H1 (cell line): Measurements from ENCODE around the gene EIPR1. TPM values are rescaled to one million over a fixed set of nuclear protein-coding genes. Genes with fewer than 3 reads are reported as not detected.

Experiments
- CTCF ChIA-PET: fragments of 300-600 bp; sonication (Branson Sonifier 250); formaldehyde crosslinking; loops from one replicate; lab custom pipeline; 2021; ENCODE audit not compliant: partially characterized antibody; lab: Charles Lee
- POLR2A ChIA-PET: fragments of 300-600 bp; sonication (Branson Sonifier 250); formaldehyde crosslinking; loops from one replicate; lab custom pipeline; 2021; ENCODE audit warnings: inconsistent platforms; ENCODE audit not compliant: partially characterized antibody; lab: Charles Lee
- DNase-seq, 2 experiments: peaks; one replicate each; pipeline versions ENCODE4 v3.0.0 to v3.0.0-alpha.2; 2010 to 2022; ENCODE audit warnings: low spot score in 2 of 2, low read depth in 1 of 2, mixed read lengths in 1 of 2
- FAIRE-seq: peaks from 2 replicates; lab custom pipeline; 2011; peaks lifted over from hg19 to GRCh38; lab: Jason Lieb, UNC
- H2AFZ ChIP-seq: 2 replicates; pipeline ENCODE4 v1.8.1; 2012; ENCODE audit warnings: low read length, inconsistent platforms
- H2AK5ac ChIP-seq: 2 replicates; pipeline ENCODE4 v1.6.1; 2013; ENCODE audit warnings: low read depth, low read length
- H2BK120ac ChIP-seq: replicated peaks from 2 replicates; pipeline ENCODE3; 2013; ENCODE audit warnings: low read depth, low read length, inconsistent platforms
- H2BK12ac ChIP-seq: 2 replicates; pipeline ENCODE4 v1.6.1; 2013; ENCODE audit warnings: low read depth, low read length
- H2BK15ac ChIP-seq: 2 replicates; pipeline ENCODE4 v1.6.1; 2013; ENCODE audit warnings: low read length
- H2BK20ac ChIP-seq: 2 replicates; pipeline ENCODE4 v1.6.1; 2013; ENCODE audit warnings: low read length
- H2BK5ac ChIP-seq: 2 replicates; pipeline ENCODE4 v1.6.1; 2013; ENCODE audit warnings: low read depth, low read length
- H3K14ac ChIP-seq: 2 replicates; pipeline ENCODE4 v1.6.1; 2013; ENCODE audit warnings: inconsistent platforms; ENCODE audit not compliant: insufficient read length
- H3K18ac ChIP-seq: 2 replicates; pipeline ENCODE4 v1.6.1; 2013; ENCODE audit warnings: low read length; ENCODE audit errors: extremely low read depth
- H3K23ac ChIP-seq: 2 replicates; pipeline ENCODE4 v1.6.1; 2013; ENCODE audit warnings: inconsistent platforms; ENCODE audit not compliant: insufficient read length
- H3K23me2 ChIP-seq: 2 replicates; pipeline ENCODE4 v1.6.1; 2013; ENCODE audit warnings: low read depth, low read length
- H3K27ac ChIP-seq: 2 replicates; pipeline ENCODE4 v1.6.1; 2011; ENCODE audit warnings: low read depth, low read length, inconsistent platforms
- H3K27me3 ChIP-seq, 4 experiments: replicated peaks in 1 of 4; 1 replicate in 1 of 4; 2 replicates in 3 of 4; pipeline versions ENCODE4 v1.6.1 to v1.8.1; 2011 to 2013; ENCODE audit warnings: low read length in 3 of 4, mild to moderate bottlenecking in 3 of 4, inconsistent platforms in 2 of 4, mixed read lengths in 2 of 4, moderate library complexity in 1 of 4; ENCODE audit not compliant: control insufficient read depth in 3 of 4, insufficient read depth in 3 of 4; ENCODE audit errors: extremely low read depth in 1 of 4
- H3K36me3 ChIP-seq, 4 experiments: 2 replicates each; pipeline versions ENCODE4 v1.6.1 to v1.8.1; 2011 to 2013; ENCODE audit warnings: mild to moderate bottlenecking in 4 of 4, low read length in 3 of 4, moderate library complexity in 2 of 4, control low read depth in 1 of 4, inconsistent platforms in 1 of 4; ENCODE audit not compliant: insufficient read depth in 4 of 4, control insufficient read depth in 2 of 4
- H3K4ac ChIP-seq: replicated peaks from 2 replicates; pipeline ENCODE3; 2013; ENCODE audit warnings: low read length, low read depth, mixed read lengths, inconsistent platforms; ENCODE audit not compliant: insufficient read length
- H3K4me1 ChIP-seq, 4 experiments: replicated peaks in 1 of 4; 1 replicate in 1 of 4; 2 replicates in 3 of 4; pipeline versions ENCODE4 v1.6.1 to v1.8.1; 2011 to 2013; ENCODE audit warnings: low read length in 3 of 4, inconsistent platforms in 2 of 4, mixed read lengths in 1 of 4; ENCODE audit not compliant: insufficient read depth in 4 of 4, control insufficient read depth in 3 of 4
- H3K4me2 ChIP-seq, 2 experiments: 2 replicates each; pipeline versions ENCODE4 v1.6.1 to v1.8.1; 2011 to 2013; ENCODE audit warnings: low read depth in 2 of 2, low read length in 2 of 2, control low read depth in 1 of 2, inconsistent platforms in 1 of 2, mild to moderate bottlenecking in 1 of 2; ENCODE audit not compliant: insufficient read depth in 1 of 2
- H3K4me3 ChIP-seq, 4 experiments: fragments of 200-600, 300-600 bp in 1 of 4; sonication (generic), shearing (Covaris generic), sonication (Bioruptor Twin) in 1 of 4; 2 replicates each; pipeline versions ENCODE4 v1.5.1 to v1.8.1; 2011 to 2016; ENCODE audit warnings: low read length in 4 of 4, low read depth in 3 of 4, control low read depth in 2 of 4, inconsistent platforms in 2 of 4, mild to moderate bottlenecking in 2 of 4, mixed read lengths in 1 of 4, moderate library complexity in 1 of 4; ENCODE audit not compliant: insufficient read depth in 2 of 4; ENCODE audit errors: extremely low read depth in 1 of 4
- H3K56ac ChIP-seq: replicated peaks from 2 replicates; pipeline ENCODE3; 2013; ENCODE audit warnings: low read depth, mild to moderate bottlenecking, mixed read lengths, low read length, inconsistent platforms; ENCODE audit not compliant: insufficient read length
- H3K79me1 ChIP-seq: 2 replicates; pipeline ENCODE4 v1.6.1; 2013; ENCODE audit warnings: low read depth, low read length, control low read depth
- H3K79me2 ChIP-seq, 2 experiments: 2 replicates each; pipeline versions ENCODE4 v1.6.1 to v1.8.1; 2012 to 2013; ENCODE audit warnings: low read length in 2 of 2, mild to moderate bottlenecking in 2 of 2, inconsistent platforms in 1 of 2; ENCODE audit not compliant: insufficient read depth in 2 of 2, control insufficient read depth in 1 of 2
- H3K9ac ChIP-seq, 4 experiments: replicated peaks in 1 of 4; 1 replicate in 1 of 4; 2 replicates in 3 of 4; pipeline versions ENCODE4 v1.6.1 to v1.8.1; 2011 to 2013; ENCODE audit warnings: low read depth in 3 of 4, low read length in 3 of 4, control low read depth in 2 of 4, mild to moderate bottlenecking in 2 of 4, moderate library complexity in 2 of 4, inconsistent platforms in 1 of 4; ENCODE audit errors: extremely low read depth in 1 of 4
- H3K9me3 ChIP-seq, 2 experiments: 2 replicates each; pipeline versions ENCODE4 v1.6.1 to v1.8.1; 2012 to 2013; ENCODE audit warnings: mild to moderate bottlenecking in 2 of 2, moderate library complexity in 2 of 2, control low read depth in 1 of 2, inconsistent platforms in 1 of 2, low read depth in 1 of 2, low read length in 1 of 2, mixed read lengths in 1 of 2; ENCODE audit not compliant: insufficient read depth in 2 of 2
- H4K20me1 ChIP-seq, 2 experiments: replicated peaks in 1 of 2; 2 replicates each; pipeline versions ENCODE3 to v1.8.1; 2011 to 2013; ENCODE audit warnings: inconsistent platforms in 2 of 2, low read length in 2 of 2, mild to moderate bottlenecking in 1 of 2; ENCODE audit not compliant: insufficient read depth in 2 of 2, control insufficient read depth in 1 of 2
- H4K5ac ChIP-seq: 2 replicates; pipeline ENCODE4 v1.6.1; 2013; ENCODE audit warnings: low read length, low read depth, mixed read lengths, inconsistent platforms; ENCODE audit not compliant: insufficient read length
- H4K8ac ChIP-seq: 2 replicates; pipeline ENCODE4 v1.8.0; 2013; ENCODE audit warnings: mild to moderate bottlenecking, moderate library complexity, low read length, inconsistent platforms; ENCODE audit not compliant: insufficient read depth; ENCODE audit errors: extremely low read depth
- H4K91ac ChIP-seq: replicated peaks from 2 replicates; pipeline ENCODE3; 2013; ENCODE audit warnings: low read length, mixed read lengths, inconsistent platforms; ENCODE audit not compliant: insufficient read length
- ATF2 ChIP-seq: IDR thresholded peaks from 2 replicates; pipeline ENCODE4 v1.6.1; 2012; ENCODE audit warnings: low read length, inconsistent platforms
- CEBPB ChIP-seq: IDR thresholded peaks from 2 replicates; pipeline ENCODE4 v1.6.1; 2012; ENCODE audit warnings: low read depth, low read length
- EGR1 ChIP-seq: IDR thresholded peaks from 2 replicates; pipeline ENCODE4 v1.6.1; 2011; ENCODE audit warnings: low read depth, low read length, borderline replicate concordance
- JUND ChIP-seq: IDR thresholded peaks from 2 replicates; pipeline ENCODE4 v1.6.1; 2011; ENCODE audit warnings: mild to moderate bottlenecking, improper control_type of control experiment, low read length
- RBBP5 ChIP-seq: IDR thresholded peaks from 2 replicates; pipeline ENCODE4 v1.7.1; 2012; ENCODE audit warnings: low read depth, mild to moderate bottlenecking, inconsistent platforms, low read length, moderate library complexity, borderline replicate concordance
- SIN3A ChIP-seq, 2 experiments: IDR thresholded peaks in 1 of 2; conservative IDR thresholded peaks in 1 of 2; 2 replicates each; pipeline ENCODE4 v1.6.1; 2011 to 2012; ENCODE audit warnings: low read length in 2 of 2, improper control_type of control experiment in 1 of 2, low read depth in 1 of 2, mild to moderate bottlenecking in 1 of 2
- YY1 ChIP-seq: IDR thresholded peaks from 2 replicates; pipeline ENCODE4 v1.6.1; 2011; ENCODE audit warnings: low read depth, mild to moderate bottlenecking, low read length
- WGBS, 2 experiments: shearing (Covaris generic) in 1 of 2; methylation state at CpG; one replicate each; pipeline versions ENCODE4 v1.1.6 to v1.1.7; 2013 to 2015; ENCODE audit warnings: low lambda C conversion rate in 2 of 2, mixed read lengths in 2 of 2, inconsistent platforms in 1 of 2, low coverage in 1 of 2, missing lambda C conversion rate in 1 of 2; ENCODE audit not compliant: insufficient replicate concordance in 2 of 2, insufficient coverage in 1 of 2, insufficient read length in 1 of 2; ENCODE audit errors: extremely low coverage in 1 of 2, missing lambda C conversion rate in 1 of 2; 5-methylcytosine and 5-hydroxymethylcytosine counted together
- polyA plus RNA-seq, 7 experiments: library from polyadenylated mRNA; depleted of rRNA in 3 of 7; stranded (reverse) in 5 of 7; unstranded in 2 of 7; fragments of >200 nt in 5 of 7; fragments of 200-250 nt in 2 of 7; gene quantifications; 1 replicate in 5 of 7; 2 replicates in 1 of 7; 4 replicates in 1 of 7; pipeline versions ENCODE4 v1.2.1 to v1.2.3, GENCODE V29; 2011 to 2013; ENCODE audit warnings: missing spikeins in 2 of 7, mixed read lengths in 2 of 7
- total RNA-seq: library from RNA; stranded (reverse); fragmentation: NEBNext Ultra II Directional; extraction: Animal tissue kit (Norgen Biotek cat#: 25700); gene quantifications from 2 replicates; pipeline ENCODE4 v1.2.1, GENCODE V29; 2021

Gene EIPR1
- total and polyA plus RNA-seq, 2 of the 8 experiments (the other 6 are each of a cell fraction or from before 2014, with no cell fraction given), result 26.3 to 56.4 TPM

GRCh38 chr2:3223080-3223923 lies 154.3 kb downstream of the EIPR1 start:
- Histone ChIP-seq H3K9ac (no peak overlapping the region), H2BK120ac (no peak overlapping the region), H2AK5ac (no peak overlapping the region), H3K4ac (no peak overlapping the region), H3K79me1 (no peaks in the 10 kb centered on the region), H2BK12ac (no peak overlapping the region), H3K4me1 (no peaks in the 10 kb centered on the region), H3K23ac (no peak overlapping the region), H3K9me3 (peaks cover 23 to 24% of the 10 kb centered on the region in 2 experiments), H3K4me3 (no peak overlapping the region), H3K36me3 (peaks cover 0 to 9% (median 0%) of the 10 kb centered on the region in 4 experiments; a peak in 2 of 8 replicates), H3K27ac (no peak overlapping the region), H4K91ac (no peak overlapping the region), H3K4me2 (no peak overlapping the region), H3K56ac (no peak overlapping the region), H4K20me1 (no peaks in the 10 kb centered on the region), H4K8ac (no peak overlapping the region), H2BK5ac (no peak overlapping the region), H3K27me3 (no peaks in the 10 kb centered on the region), H2BK20ac (no peak overlapping the region), H3K23me2 (no peaks in the 10 kb centered on the region; the same call in 1 of the 2 replicates), H3K14ac (no peak overlapping the region), H2BK15ac (no peak overlapping the region), H4K5ac (no peak overlapping the region), H3K79me2 (peaks cover 3 to 8% of the 10 kb centered on the region in 2 experiments; a peak in 2 of 4 replicates), H2AFZ (no peak overlapping the region), H3K18ac (no peak overlapping the region)
- WGBS, 2 experiments, result 88% methylated on average over 16 of the region's 18 CpGs; no CpG with 5 or more reads in 1 of the 2 experiments
- no peak for FAIRE-seq
- POLR2A ChIA-PET, result interaction anchor here (0.6 kb wide), 1 partner anchor 9 kb away, joined by 3 read pairs; no protein-coding TSS in a partner anchor
- no peak for TF ChIP-seq CEBPB
- no peak for TF ChIP-seq EGR1
- TF ChIP-seq RBBP5, result no peak
- no peak for TF ChIP-seq JUND
- TF ChIP-seq SIN3A (conservative IDR thresholded peaks at IDR 0.05 in 1 of 2, IDR thresholded peaks at IDR 0.05 in 1 of 2; ENCODE audit: low read depth in 1 of 2, low read length in 2 of 2), result no peak
- TF ChIP-seq ATF2, result no peak
- TF ChIP-seq YY1, result no peak
- no peak for DNase-seq
- CTCF ChIA-PET, result interaction anchor here (0.8 to 1.2 kb wide), 2 partner anchors 20 to 241 kb away, joined by 3 read pairs; no protein-coding TSS in a partner anchor
